ENCODE results near the gene PHF21A.

DNA sequence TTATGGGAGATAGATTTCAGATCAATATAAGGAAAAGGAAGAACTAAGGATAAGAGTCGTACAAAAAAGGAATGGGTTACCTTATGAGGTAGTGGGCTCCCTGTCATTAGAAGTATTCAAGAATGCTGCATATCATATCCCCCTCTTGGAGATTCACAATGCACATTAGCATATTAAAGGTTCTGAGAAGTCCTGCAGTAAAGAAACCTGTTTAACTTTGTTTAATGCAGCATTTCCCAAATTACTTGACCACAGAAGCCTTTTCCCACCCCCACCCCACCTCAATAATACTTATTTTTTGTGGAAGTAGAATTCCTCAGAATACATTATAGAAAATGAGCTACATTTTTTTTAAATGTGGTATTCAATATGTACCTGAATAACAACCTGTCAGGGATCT, 30.9 kb downstream of the PHF21A start:
- TF ChIP-seq, protein P1, sequence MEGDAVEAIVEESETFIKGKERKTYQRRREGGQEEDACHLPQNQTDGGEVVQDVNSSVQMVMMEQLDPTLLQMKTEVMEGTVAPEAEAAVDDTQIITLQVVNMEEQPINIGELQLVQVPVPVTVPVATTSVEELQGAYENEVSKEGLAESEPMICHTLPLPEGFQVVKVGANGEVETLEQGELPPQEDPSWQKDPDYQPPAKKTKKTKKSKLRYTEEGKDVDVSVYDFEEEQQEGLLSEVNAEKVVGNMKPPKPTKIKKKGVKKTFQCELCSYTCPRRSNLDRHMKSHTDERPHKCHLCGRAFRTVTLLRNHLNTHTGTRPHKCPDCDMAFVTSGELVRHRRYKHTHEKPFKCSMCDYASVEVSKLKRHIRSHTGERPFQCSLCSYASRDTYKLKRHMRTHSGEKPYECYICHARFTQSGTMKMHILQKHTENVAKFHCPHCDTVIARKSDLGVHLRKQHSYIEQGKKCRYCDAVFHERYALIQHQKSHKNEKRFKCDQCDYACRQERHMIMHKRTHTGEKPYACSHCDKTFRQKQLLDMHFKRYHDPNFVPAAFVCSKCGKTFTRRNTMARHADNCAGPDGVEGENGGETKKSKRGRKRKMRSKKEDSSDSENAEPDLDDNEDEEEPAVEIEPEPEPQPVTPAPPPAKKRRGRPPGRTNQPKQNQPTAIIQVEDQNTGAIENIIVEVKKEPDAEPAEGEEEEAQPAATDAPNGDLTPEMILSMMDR (IDR thresholded peaks at IDR 0.05; ENCODE audit: extremely low read depth in 1 of 2, insufficient read depth in 1 of 2, low read depth in 1 of 2, low read length in 2 of 2), result no peak
- TF ChIP-seq, protein P2, sequence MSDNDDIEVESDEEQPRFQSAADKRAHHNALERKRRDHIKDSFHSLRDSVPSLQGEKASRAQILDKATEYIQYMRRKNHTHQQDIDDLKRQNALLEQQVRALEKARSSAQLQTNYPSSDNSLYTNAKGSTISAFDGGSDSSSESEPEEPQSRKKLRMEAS (IDR thresholded peaks at IDR 0.05; ENCODE audit: insufficient read depth, insufficient read length), result no peak
- TF ChIP-seq POLR2A (IDR thresholded peaks at IDR 0.05; ENCODE audit: low read depth, low read length) (no peak), EZH2 (IDR thresholded peaks at IDR 0.05; ENCODE audit: borderline replicate concordance, low read depth, low read length, severe bottlenecking) (no peak), POLR2AphosphoS5 (IDR thresholded peaks at IDR 0.05; ENCODE audit: insufficient read depth, low read depth, low read length) (no peak), JUN (IDR thresholded peaks at IDR 0.05; ENCODE audit: borderline replicate concordance, insufficient read depth, insufficient read length, low read depth) (no peak), FOS (IDR thresholded peaks at IDR 0.05; ENCODE audit: borderline replicate concordance, insufficient read depth, low read length) (no peak), MYC (IDR thresholded peaks at IDR 0.05; ENCODE audit: low read depth, low read length) (no peak), GATA2 (IDR thresholded peaks at IDR 0.05; ENCODE audit: insufficient read depth, insufficient read length, low read depth, low read length) (no peak)

Measured in endothelial cell of umbilical vein (primary cell).